Peyer's patch (tissue), 4 donors: ENCODE measurements around the gene TLR5. TPM values are rescaled to one million over a fixed set of nuclear protein-coding genes. Genes with fewer than 3 reads are reported as not detected.

Source experiments
- DNase-seq, 3 donors: peaks; one replicate each; pipeline ENCODE4 v3.0.0-alpha.2; 2017 to 2019
- H3K27ac ChIP-seq, 4 donors: fragments of 200-600 bp; sonication (generic); one replicate each; pipeline ENCODE4 v1.5.1; 2016 to 2019
- H3K27me3 ChIP-seq, 2 donors: fragments of 200-600 bp; sonication (generic); one replicate each; pipeline ENCODE4 v1.5.1; 2019
- H3K36me3 ChIP-seq, 3 donors: fragments of 200-600 bp; sonication (generic); one replicate each; pipeline ENCODE4 v1.5.1; 2016 to 2019
- H3K4me1 ChIP-seq, 4 donors: fragments of 200-600 bp; sonication (generic); one replicate each; pipeline ENCODE4 v1.5.1; 2016 to 2019
- H3K4me3 ChIP-seq, 4 donors: fragments of 200-600 bp; sonication (generic); 1 replicate in 3 of 4; 2 replicates in 1 of 4; pipeline ENCODE4 v1.5.1; 2016 to 2019; ENCODE audit warnings: mild to moderate bottlenecking in 1 of 4
- H3K9me3 ChIP-seq, 4 donors: fragments of 200-600 bp; sonication (generic); one replicate each; pipeline ENCODE4 v1.5.1; 2016 to 2019; ENCODE audit warnings: mild to moderate bottlenecking in 1 of 4
- CTCF ChIP-seq, 6 experiments: fragments of 450-650 bp in 4 of 6; fragments of 200-600 bp in 2 of 6; sonication (generic) in 1 of 6; IDR thresholded peaks; one replicate each; pipeline ENCODE4 v1.5.1; 2017 to 2019; ENCODE audit warnings: antibody characterized with exemption in 6 of 6, mild to moderate bottlenecking in 3 of 6, moderate library complexity in 1 of 6
- POLR2A ChIP-seq, 2 donors: fragments of 450-650 bp; IDR thresholded peaks; one replicate each; pipeline ENCODE4 v1.5.1; 2017; ENCODE audit warnings: antibody characterized with exemption in 2 of 2, mild to moderate bottlenecking in 2 of 2, moderate library complexity in 2 of 2
- total RNA-seq, 4 donors: library from RNA; depleted of rRNA; stranded (reverse); fragments of >200 nt; gene quantifications; one replicate each; pipeline ENCODE4 v1.1.0, GENCODE V29; 2016

The TLR5 gene
- total RNA-seq, 4 donors from 2014 or later = 0.85 to 6.6 (median 2.3) TPM

GRCh38 chr1:223147873-223148272 is 4.8 kb upstream of the TLR5 start:
- TF ChIP-seq POLR2A (IDR thresholded peaks at IDR 0.05) = no peak
- TF ChIP-seq CTCF (IDR thresholded peaks at IDR 0.05) = no peak
- DNase-seq = no peak
- H3K9me3 ChIP-seq = no peaks in the 10 kb centered on the region
- no peak overlapping the region for H3K4me3 ChIP-seq
- no peaks in the 10 kb centered on the region for H3K27me3 ChIP-seq
- H3K36me3 ChIP-seq = no peaks in the 10 kb centered on the region
- no peak overlapping the region for H3K27ac ChIP-seq
- peaks cover 3 to 13% (median 9%) of the 10 kb centered on the region in 4 donors for H3K4me1 ChIP-seq

- H3K36me3 ChIP-seq = no peaks in the 10 kb centered on the region
- H3K4me1 ChIP-seq = peaks cover 3 to 17% (median 9%) of the 10 kb centered on the region in 4 donors
- H3K27me3 ChIP-seq = no peaks in the 10 kb centered on the region
- H3K9me3 ChIP-seq = no peaks in the 10 kb centered on the region
- DNase-seq = no peak
- no peak overlapping the region for H3K4me3 ChIP-seq
- H3K27ac ChIP-seq = no peak overlapping the region
- TF ChIP-seq CTCF (IDR thresholded peaks at IDR 0.05) = no peak
- no peak for TF ChIP-seq POLR2A (IDR thresholded peaks at IDR 0.05)
These were observed 4.4 kb upstream of the TLR5 start for GRCh38 chr1:223147409-223147808.

GRCh38 chr1:223146745-223147144 is 3.7 kb upstream of the TLR5 start:
- Histone ChIP-seq H3K27me3 (no peaks in the 10 kb centered on the region), H3K9me3 (no peaks in the 10 kb centered on the region), H3K4me3 (no peak overlapping the region), H3K36me3 (no peaks in the 10 kb centered on the region), H3K4me1 (peaks cover 3 to 20% (median 9%) of the 10 kb centered on the region in 4 donors), H3K27ac (no peak overlapping the region)
- TF ChIP-seq POLR2A (IDR thresholded peaks at IDR 0.05) = no peak
- DNase-seq = no peak

GRCh38 chr1:223144914-223145313 is 1.9 kb upstream of the TLR5 start:
- no peak overlapping the region for H3K27ac ChIP-seq
- DNase-seq = no peak
- TF ChIP-seq POLR2A (IDR thresholded peaks at IDR 0.05) (no peak), CTCF (IDR thresholded peaks at IDR 0.05) (no peak)
- H3K4me1 ChIP-seq = peaks cover 3 to 20% (median 9%) of the 10 kb centered on the region in 4 donors
- H3K27me3 ChIP-seq = no peaks in the 10 kb centered on the region
- H3K9me3 ChIP-seq = no peaks in the 10 kb centered on the region
- no peaks in the 10 kb centered on the region for H3K36me3 ChIP-seq
- no peak overlapping the region for H3K4me3 ChIP-seq

- Histone ChIP-seq H3K36me3 (no peaks in the 10 kb centered on the region), H3K27ac (peak overlapping the region in 2 of 4 donors; percentile 38 to 72), H3K27me3 (no peaks in the 10 kb centered on the region), H3K9me3 (no peaks in the 10 kb centered on the region), H3K4me1 (peaks cover 3 to 20% (median 9%) of the 10 kb centered on the region in 4 donors), H3K4me3 (no peak overlapping the region)
- TF ChIP-seq CTCF (IDR thresholded peaks at IDR 0.05) (no peak), POLR2A (IDR thresholded peaks at IDR 0.05) (no peak)
- DNase-seq = no peak
These were observed 1.4 kb upstream of the TLR5 start for GRCh38 chr1:223144431-223144830.

- peaks cover 3 to 20% (median 9%) of the 10 kb centered on the region in 4 donors for H3K4me1 ChIP-seq
- peak; percentile 47 to 79 (median 69) for DNase-seq
- no peaks in the 10 kb centered on the region for H3K36me3 ChIP-seq
- peak overlapping the region; percentile 37 to 72 (median 59) for H3K27ac ChIP-seq
- no peaks in the 10 kb centered on the region for H3K27me3 ChIP-seq
- H3K9me3 ChIP-seq = no peaks in the 10 kb centered on the region
- H3K4me3 ChIP-seq = peak overlapping the region; percentile 56 to 70 (median 63)
- no peak for TF ChIP-seq CTCF (IDR thresholded peaks at IDR 0.05)
- no peak for TF ChIP-seq POLR2A (IDR thresholded peaks at IDR 0.05)
These were observed 645 bp upstream of the TLR5 start for GRCh38 chr1:223143537-223144248.
